GM19023 (cell line): ENCODE measurements around the gene CDC42SE2.
"Not testable (repeated sequence)": the region's sequence is repeated elsewhere in the genome, so short reads cannot be mapped to it uniquely, and the experiment has no call there.

Source experiments
- ATAC-seq: cut with Tn5 transposase; IDR thresholded peaks from one replicate; pipeline ENCODE4 v1.9.1; 2021; ENCODE audit warnings: mild to moderate bottlenecking, moderate library complexity; ENCODE audit not compliant: unreplicated experiment

The CDC42SE2 gene

DNA sequence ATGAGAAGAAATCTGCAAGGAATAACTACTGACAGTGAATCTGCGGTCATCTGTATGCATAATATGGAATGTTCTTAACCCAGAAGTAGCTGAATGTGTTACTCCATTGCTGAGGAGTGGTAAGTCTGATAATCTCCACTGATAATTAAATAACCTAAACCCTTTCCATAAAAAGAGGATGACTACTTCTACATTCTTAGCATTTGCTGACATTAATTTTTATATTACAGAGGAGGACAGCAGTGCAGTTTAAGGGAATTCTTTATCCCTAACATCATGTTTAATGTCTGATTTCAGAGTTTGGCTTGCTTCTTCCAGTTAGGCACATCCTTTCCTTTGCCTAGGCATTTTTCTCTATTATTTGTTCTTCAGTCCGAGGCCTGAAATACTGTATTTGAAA is 52.2 kb downstream of the CDC42SE2 start:
- ATAC-seq, result no peak

DNA sequence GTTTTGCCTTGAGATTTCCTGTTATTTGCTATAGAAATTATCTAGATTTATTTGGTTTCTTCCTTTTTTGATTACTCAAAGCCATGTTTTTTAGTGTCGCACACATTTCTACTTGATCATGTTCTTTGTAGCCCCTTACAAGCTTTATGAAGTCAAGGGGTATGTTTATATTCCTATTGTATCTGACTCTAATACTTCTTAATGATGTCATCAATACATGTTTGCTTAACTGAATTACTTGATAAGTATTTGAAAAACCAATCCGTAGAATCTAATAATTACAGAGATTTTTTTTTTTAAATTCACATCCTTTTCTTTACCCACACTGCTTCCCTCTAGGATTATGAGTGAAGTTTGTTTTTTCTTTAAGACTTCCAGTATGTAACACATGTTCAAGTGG is 53.0 kb downstream of the CDC42SE2 start:
- ATAC-seq, result no peak

DNA sequence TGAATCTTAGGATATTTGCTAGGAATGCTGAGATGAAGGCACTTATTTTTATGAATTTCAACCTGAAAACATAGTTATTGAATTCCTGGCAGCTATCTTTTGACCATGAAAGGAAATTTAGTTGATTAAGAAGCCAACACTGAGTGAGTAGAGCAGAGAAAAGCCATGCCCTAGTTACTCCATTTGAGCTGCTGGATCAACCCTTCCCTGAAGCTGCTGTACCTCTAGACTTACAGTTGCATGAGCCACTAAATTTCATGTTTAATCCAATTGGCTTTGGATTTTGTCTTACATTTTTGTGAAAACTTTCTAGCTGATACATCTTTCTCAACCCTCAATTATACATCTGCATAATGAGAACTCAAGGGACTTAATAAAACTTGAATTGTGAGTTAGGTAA is 54.6 kb downstream of the CDC42SE2 start:
- ATAC-seq, result no peak

DNA sequence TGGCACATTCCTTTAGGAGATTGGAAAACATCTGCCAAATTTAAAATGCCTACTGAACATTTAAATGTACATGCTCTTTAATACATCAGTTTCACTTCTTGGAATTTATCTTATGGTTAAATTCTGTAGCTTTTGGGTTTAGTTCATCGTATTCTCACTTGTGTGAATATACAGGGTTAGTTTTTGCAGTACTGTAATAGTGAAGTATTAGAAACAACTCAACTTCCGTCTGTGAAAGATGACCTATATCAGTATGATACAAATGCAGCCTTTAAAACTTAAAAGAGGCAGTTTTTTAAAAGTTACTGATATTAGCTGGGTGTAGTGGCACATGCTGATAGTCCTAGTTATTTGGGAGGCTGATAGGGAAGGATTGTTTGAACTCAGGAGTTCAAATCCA is 57.2 kb downstream of the CDC42SE2 start:
- no peak for ATAC-seq

DNA sequence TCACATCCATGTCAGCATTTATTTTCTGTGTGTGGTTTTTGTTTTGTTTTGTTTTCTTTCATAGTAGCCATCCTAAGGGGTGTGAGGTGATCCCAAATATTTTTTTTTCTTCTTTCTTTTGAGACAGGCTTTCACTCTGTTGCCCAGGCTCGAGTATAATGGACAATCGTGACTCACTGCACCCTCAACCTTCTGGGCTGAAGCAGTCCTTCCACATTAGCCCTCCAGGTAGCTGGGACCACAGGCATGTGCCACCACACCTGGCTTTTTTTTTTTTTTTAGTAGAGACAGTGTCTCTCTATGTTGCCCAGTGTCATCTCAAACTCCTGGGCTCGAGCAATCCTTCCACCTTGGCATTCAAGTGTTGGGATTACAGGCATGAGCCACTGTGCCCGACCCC is 59.1 kb downstream of the CDC42SE2 start:
- no peak for ATAC-seq

DNA sequence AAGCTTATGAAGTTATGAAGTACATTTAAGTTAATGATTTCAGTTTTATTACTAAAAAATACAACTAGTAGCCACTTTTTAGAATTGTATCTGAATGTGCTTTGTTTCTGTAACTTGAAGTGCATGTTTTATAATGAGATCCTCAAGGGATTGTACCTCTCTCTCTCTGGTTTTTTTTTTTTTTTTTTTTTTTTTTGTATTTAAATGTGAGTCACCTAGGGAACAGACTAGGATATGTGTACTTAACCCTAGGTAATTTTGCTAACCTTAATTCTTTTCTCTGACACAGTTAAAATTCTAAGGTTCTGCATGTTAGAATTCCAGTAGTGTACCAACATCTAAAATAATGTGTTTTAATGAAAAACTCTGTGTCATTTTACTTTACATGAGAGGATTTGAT is 59.5 kb downstream of the CDC42SE2 start:
- no peak for ATAC-seq

DNA sequence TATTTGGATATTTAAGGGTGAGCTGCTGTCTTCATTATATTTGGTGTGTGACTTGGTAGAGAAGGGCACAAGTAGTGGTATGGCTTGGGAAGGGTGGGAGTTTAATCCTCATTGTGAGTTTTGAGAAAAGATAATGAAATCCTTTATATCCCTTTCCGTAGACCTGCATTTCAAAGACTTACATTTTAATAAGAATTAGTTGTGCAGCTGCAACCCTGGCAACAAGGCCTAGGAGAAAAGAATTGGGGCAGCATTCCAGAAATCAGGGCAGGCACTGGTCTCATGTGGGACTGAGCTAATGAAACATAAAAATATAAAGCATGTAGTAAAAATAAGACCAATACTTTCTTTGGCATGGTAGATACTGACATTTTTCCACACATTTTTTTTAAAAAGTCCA is 60.5 kb downstream of the CDC42SE2 start:
- no peak for ATAC-seq

DNA sequence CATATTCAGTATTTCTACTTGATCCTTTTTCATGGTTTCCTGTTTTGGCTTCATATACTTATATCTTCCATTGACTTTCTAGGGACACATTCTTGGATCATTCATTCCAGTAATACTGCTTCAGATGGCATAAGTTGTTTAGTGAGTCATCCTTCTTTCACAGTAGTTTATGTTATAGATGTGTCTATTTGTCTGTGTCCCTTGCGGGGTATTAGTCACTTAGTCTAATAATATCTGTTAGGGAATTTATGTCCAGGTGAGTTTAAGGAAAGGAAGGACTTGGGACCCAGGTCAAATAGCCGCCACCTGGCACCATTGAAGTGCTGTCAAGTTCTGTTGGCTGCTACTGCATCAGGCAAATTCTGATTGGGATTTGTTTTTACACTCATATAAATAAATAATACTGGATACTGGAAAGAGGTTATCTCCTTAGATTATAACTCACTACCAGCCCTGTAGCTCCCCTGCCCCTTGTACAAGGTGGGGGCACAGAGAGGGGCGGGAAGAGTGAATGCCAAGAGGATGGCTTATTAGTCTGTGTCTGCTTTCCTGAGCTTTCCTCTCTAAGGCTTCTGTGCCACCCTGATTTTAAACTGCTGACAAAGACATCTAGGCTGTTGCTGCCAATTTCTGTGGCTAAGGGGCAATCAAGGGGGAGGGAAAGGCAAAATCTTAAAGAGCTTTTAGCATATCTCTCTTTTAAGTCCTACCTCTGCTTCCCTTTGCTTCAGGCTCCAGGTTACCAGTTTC is 64.9 kb downstream of the CDC42SE2 start:
- ATAC-seq, result no peak

DNA sequence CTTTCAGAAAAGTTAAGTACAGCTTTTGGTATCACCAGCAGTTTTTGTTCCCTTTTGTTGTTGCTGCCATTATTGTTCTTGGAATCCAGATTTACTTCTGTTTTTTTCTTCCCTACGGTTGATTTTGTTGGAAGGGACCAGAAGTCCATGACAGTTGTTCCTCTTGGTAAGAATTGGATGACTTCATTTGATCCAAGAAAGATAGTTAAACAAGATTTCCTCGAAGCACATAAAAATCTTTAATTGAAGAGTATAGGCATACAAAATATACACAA is 65.4 kb downstream of the CDC42SE2 start:
- ATAC-seq, result no peak

DNA sequence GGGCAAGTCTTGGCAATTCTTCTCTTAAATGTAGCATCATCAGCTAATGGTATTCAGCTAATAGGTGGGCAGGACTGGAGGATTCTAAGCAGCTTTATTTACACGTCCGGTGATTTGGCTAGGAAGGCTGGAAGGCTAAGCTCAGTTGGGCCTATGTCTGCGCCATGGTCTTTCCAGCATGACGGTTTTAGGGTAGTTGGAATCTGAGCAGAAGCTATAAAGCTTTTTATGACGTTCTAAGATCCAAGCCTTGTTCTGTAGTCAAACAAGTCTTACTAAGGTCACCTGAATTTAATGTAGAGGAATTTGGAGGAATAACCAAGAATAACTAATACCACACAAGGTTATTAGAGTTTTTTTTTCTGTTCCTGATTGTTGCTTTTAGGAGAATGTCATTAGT is 66.2 kb downstream of the CDC42SE2 start:
- ATAC-seq, result no peak

DNA sequence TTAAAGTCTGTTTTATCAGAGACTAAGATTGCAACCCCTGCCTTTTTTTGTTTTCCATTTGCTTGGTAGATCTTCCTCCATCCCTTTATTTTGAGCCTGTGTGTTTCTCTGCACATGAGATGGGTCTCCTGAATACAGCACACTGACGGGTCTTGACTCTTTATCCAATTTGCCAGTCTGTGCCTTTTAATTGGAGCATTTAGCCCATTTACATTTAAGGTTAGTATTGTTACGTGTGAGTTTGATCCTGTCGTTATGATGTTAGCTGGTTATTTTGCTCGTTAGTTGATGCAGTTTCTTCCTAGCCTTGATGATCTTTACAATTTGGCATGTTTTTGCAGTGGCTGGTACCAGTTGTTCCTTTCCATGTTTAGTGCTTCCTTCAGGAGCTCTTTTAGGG is 71.9 kb downstream of the CDC42SE2 start:
- not testable (repeated sequence) for ATAC-seq

DNA sequence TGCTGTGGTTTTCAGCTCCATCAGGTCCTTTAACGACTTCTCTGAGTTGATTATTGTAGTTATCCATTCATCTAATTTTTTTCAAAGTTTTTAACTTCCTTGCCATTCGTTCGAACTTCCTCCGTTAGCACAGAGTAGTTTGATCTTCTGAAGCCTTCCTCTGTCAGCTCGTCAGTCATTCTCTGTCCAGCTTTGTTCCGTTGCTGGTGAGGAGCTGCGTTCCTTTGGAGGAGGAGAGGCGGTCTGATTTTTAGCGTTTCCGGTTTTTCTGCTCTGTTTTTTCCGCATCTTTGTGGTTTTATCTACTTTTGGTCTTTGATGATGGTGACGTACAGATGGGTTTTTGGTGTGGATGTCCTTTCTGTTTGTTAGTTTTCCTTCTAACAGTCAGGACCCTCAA is 72.9 kb downstream of the CDC42SE2 start:
- not testable (repeated sequence) for ATAC-seq

DNA sequence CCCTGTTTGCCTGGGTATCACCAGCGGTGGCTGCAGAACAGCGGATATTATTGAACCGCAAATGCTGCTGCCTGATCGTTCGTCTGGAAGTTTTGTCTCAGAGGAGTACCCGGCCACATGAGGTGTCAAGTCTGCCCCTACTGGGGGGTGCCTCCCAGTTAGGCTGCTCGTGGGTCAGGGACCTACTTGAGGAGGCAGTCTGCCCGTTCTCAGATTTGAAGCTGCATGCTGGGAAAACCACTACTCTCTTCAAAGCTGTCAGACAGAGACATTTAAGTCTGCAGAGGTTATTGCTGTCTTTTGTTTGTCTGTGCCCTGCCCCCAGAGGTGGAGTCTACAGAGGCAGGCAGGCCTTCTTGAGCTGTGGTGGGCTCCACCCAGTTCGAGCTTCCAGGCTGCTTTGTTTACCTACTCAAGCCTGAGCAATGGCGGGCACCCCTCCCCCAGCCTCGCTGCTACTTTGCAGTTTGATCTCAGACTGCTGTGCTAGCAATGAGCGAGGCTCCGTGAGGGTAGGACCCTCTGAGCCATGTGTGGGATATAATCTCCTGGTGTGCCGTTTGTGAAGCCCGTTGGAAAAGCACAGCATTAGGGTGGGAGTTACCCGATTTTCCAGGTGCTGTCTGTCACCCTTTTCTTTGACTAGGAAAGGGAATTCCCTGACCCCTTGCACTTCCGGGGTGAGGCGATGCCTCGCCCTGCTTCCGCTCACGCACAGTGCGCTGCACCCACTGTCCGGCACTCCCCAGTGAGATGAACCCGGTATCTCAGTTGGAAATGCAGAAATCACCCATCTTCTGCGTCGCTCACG is 73.6 kb downstream of the CDC42SE2 start:
- ATAC-seq, result not testable (repeated sequence)

DNA sequence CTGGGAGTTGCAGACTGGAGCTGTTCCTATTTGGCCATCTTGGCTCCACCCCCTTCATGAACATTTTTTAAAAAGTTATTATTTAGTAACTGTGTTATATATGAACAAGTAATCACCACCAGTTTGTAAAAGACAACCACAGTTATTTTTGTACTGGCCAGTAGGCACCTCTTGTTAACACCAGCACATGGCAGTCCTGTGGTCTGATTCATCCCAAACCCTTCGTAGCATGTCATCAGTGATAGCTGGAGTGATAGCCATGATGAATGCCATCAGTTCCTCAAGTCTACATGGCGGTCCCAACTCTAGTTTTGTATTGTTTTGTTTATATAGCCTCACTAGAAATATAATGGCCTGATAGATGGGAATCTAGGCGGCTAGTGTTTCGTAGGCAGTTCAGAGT is 74.2 kb downstream of the CDC42SE2 start:
- ATAC-seq, result no peak

DNA sequence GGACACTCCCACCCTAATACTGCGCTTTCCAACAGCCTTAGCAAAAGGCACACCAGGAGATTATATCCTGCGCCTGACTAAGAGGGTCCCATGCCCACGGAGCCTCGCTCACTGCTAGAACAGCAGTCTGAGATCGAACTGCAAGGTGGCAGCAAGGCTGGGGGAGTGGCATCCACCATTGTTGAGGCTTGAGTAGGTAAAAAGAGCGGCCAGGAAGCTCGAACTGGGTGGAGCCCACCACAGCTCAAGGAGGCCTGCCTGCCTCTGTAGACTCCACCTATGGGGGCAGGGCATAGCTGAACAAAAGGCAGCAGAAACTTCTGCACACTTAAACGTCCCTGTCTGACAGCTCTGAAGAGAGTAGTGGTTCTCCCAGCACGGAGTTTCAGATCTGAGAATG is 80.4 kb downstream of the CDC42SE2 start:
- ATAC-seq, result not testable (repeated sequence)

DNA sequence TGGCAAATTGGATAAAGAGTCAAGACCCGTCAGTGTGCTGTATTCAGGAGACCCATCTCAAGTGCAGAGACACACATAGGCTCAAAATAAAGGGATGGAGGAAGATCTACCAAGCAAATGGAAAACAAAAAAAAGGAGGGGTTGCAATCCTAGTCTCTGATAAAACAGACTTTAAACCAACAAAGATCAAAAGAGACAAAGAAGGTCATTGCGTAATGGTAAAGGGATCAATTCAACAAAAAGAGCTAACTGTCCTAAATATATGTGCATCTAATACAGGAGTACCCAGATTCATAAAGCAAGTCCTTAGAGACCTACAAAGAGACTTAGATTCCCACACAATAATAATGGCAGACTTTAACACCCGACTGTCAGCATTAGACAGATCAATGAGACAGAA is 82.4 kb downstream of the CDC42SE2 start:
- not testable (repeated sequence) for ATAC-seq

DNA sequence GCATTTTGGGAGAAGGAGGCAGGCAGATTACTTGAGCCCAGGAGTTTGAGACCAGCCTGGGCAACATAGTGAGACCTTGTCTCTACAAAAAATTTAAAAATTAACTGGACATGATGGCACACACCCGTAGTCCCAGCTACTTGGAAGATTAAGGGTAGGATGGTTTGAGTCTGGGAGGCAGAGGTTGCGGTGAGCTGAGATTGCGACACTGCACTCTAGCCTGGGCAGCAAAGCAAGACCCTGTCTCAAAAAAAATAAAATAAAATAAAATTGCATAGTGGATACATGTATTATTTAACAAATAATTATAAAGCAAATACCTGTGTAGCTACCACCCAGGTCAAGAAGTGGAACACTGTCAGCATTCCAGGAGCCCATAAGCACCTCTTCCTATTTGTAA is 90.1 kb downstream of the CDC42SE2 start:
- ATAC-seq, result no peak

DNA sequence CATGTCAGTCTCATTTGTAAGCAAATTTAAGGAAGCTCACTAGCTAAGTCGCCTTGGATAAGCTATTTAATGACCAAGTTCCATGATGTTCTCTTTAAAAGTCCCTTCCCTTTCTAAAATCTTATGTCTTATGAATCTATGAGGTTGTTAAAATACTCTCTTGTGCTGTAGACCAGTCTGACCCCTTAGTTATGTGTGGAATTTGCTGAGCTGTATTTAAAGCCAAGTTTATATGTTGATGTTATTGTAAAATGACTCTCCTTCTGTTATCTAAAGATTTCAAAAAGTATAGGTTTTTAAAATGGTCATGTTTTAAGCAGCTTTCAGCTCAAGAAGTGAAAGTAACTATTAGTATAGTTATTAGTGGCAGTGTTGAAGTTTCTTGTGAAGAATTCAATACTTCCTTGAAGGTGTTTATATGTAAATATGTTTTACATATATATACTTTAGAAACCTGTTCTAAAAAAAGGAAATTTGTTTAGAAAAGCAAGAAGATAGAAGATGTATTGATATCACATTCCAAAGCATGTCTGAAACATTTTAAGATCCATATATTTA is 92.2 kb downstream of the CDC42SE2 start:
- ATAC-seq, result no peak

DNA sequence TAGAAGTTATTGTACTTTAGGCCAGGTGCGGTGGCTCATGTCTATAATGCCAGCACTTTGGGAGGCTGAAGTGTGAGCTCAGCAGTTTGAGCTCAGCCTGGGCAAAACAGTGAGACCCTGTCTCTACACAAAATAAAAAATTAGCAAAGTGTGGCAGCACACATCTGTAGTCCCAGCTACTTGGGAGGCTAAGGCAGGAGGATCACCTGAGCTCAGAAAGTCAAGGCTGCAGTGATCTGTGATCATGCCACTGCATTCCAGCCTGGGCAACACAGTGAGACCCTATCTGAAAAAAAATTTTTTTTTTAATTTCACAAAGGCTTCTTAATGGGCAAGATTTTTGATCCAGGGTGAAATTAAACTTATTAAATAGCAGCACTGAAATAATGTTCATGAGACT is 92.8 kb downstream of the CDC42SE2 start:
- no peak for ATAC-seq

DNA sequence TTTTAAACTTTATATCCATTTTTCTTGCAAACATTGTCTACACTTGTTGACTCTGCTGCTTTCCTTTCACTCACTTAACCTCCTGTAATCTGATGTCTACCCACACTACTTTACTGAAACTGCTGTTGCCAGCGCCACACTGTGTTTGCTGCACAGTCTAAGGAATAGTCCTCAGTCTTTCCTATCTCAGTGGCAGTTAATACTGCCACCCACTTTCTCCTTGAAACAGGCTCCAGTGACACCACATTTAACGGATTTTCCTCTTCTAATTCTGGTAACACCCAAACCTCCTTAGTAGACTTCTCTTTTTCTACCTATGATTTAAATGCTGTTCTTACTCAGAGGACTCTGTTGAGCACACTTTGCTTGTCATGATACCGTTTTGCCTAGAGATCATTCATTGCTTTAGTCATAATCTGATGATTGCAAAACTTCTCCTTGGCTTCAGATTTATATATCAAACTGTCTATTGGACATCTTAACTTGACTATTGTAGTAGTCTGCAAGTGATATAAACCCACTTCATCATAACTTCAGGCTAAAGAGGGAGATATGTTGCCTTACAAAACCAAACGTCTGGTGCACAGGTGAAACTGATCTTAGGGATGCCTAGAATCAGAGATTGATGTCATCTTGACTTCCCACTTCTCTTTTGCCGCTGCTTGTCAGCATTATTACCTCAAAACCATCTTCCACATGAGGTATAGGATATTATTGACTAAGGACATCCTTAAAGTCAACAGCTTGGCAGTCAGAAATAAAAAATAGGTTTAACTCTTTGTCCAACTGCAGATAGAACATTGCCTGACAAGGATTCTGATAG is 94.1 kb downstream of the CDC42SE2 start:
- peak; percentile 49 for ATAC-seq

DNA sequence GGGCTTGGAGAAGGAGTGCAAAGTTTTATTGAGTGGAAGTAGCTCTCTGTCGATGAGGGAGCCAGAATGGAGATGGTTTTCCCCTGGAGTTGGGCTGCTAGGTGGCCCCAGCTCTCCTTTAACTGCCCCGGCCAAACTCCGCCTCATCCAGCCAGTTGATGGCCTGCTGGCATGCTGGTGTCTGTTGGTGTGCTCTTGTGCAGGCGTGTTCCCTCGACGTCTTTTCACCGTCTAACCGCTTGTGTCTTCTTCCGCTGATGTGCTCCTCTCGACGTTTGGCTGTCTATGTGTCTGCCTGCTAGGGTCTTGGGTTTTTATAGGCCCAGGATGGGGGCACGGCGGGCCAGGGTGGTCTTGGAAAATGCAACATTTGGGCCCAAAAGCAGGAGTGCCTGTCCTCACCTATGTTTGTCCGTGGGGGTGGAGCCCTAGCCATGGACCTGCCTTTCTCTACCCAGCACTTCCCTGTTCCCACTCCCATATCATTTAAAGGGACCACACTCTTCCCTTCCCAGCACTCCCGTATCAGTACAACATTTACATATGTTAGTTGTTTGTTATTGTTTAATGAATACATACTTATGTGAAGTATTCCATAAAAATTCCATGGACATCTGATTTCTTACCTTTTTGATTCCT is 97.9 kb downstream of the CDC42SE2 start:
- no peak for ATAC-seq
